Neural cell (in vitro differentiated cells): ENCODE measurements around the gene PCDHA7. TPM values are rescaled to one million over a fixed set of nuclear protein-coding genes. Genes with fewer than 3 reads are reported as not detected.

Experiments
- H2AFZ ChIP-seq: fragments of 200-600, 300-800 bp; sonication (generic), shearing (Covaris generic); 2 replicates; pipeline ENCODE4 v1.6.0; 2014; ENCODE audit warnings: low read depth, mild to moderate bottlenecking, antibody characterized with exemption, low read length, moderate library complexity
- H3F3A ChIP-seq: fragments of 200-600 bp; shearing (Covaris generic); 2 replicates; pipeline ENCODE4 v1.6.1; 2016; ENCODE audit warnings: mild to moderate bottlenecking, moderate library complexity, mixed read lengths, antibody characterized with exemption, low read length; ENCODE audit not compliant: insufficient read depth, poor library complexity, severe bottlenecking
- H3K27ac ChIP-seq: fragments of 200-600, 300-800 bp; sonication (generic), shearing (Covaris generic); 2 replicates; pipeline ENCODE4 v1.5.1; 2014; ENCODE audit warnings: mild to moderate bottlenecking, low read length, moderate library complexity
- H3K27me3 ChIP-seq: fragments of 300-800, 200-600 bp; sonication (generic), shearing (Covaris generic); 2 replicates; pipeline ENCODE4 v1.6.0; 2014; ENCODE audit warnings: mild to moderate bottlenecking, low read depth, low read length, moderate library complexity; ENCODE audit not compliant: insufficient read depth
- H3K36me3 ChIP-seq: fragments of 300-800, 200-600 bp; sonication (generic), shearing (Covaris generic); 2 replicates; pipeline ENCODE4 v1.5.1; 2014; ENCODE audit warnings: mild to moderate bottlenecking, antibody characterized with exemption, low read length, moderate library complexity; ENCODE audit not compliant: insufficient read depth
- H3K4me2 ChIP-seq: fragments of 300-800, 200-600 bp; sonication (generic), shearing (Covaris generic); 2 replicates; pipeline ENCODE4 v1.6.0; 2014; ENCODE audit warnings: mild to moderate bottlenecking, low read length
- H3K4me3 ChIP-seq: fragments of 300-800, 200-600 bp; sonication (generic), shearing (Covaris generic); 2 replicates; pipeline ENCODE4 v1.5.1; 2014; ENCODE audit warnings: mild to moderate bottlenecking, low read length, moderate library complexity
- H3K79me2 ChIP-seq: fragments of 200-600 bp; shearing (Covaris generic); replicated peaks from 2 replicates; pipeline ENCODE4 v1.6.0; 2014; ENCODE audit warnings: mild to moderate bottlenecking, low read length, moderate library complexity; ENCODE audit not compliant: insufficient read depth
- H3K9ac ChIP-seq: fragments of 300-800, 200-600 bp; sonication (generic), shearing (Covaris generic); 2 replicates; pipeline ENCODE4 v1.6.1; 2016; ENCODE audit warnings: mild to moderate bottlenecking, low read length, mixed read lengths
- H3K9me2 ChIP-seq: fragments of 200-600 bp; shearing (Covaris generic); 2 replicates; pipeline ENCODE4 v1.6.1; 2016; ENCODE audit warnings: mild to moderate bottlenecking, low read length, mixed read lengths; ENCODE audit not compliant: insufficient read depth
- H3K9me3 ChIP-seq: fragments of 200-600, 300-800 bp; sonication (generic), shearing (Covaris generic); 2 replicates; pipeline ENCODE4 v1.6.1; 2016; ENCODE audit warnings: mild to moderate bottlenecking, mixed run types, low read length, moderate library complexity, mixed read lengths
- H4K20me1 ChIP-seq: fragments of 200-600 bp; shearing (Covaris generic); 2 replicates; pipeline ENCODE4 v1.6.1; 2016; ENCODE audit warnings: mild to moderate bottlenecking, mixed run types; ENCODE audit not compliant: insufficient read depth
- EP300 ChIP-seq: fragments of 450-650 bp; conservative IDR thresholded peaks from 2 replicates; pipeline ENCODE4 v1.6.1; 2014; ENCODE audit warnings: antibody characterized with exemption, mild to moderate bottlenecking, moderate library complexity; ENCODE audit not compliant: poor library complexity, severe bottlenecking
- EZH2 ChIP-seq: fragments of 200-600, 300-800 bp; shearing (Covaris generic), sonication (generic); IDR thresholded peaks from 2 replicates; pipeline ENCODE4 v1.6.1; 2014; ENCODE audit warnings: antibody characterized with exemption, low read length, borderline replicate concordance, mild to moderate bottlenecking; ENCODE audit not compliant: insufficient read depth, poor library complexity, severe bottlenecking
- MXI1 ChIP-seq: fragments of 450-650 bp; conservative IDR thresholded peaks from 2 replicates; pipeline ENCODE4 v1.6.1; 2014; ENCODE audit warnings: antibody characterized with exemption, mild to moderate bottlenecking; ENCODE audit not compliant: poor library complexity, severe bottlenecking
- RAD21 ChIP-seq: fragments of 450-650 bp; conservative IDR thresholded peaks from 2 replicates; pipeline ENCODE4 v1.6.1; 2014; ENCODE audit warnings: antibody characterized with exemption, mild to moderate bottlenecking, moderate library complexity
- SMC3 ChIP-seq: fragments of 450-650 bp; conservative IDR thresholded peaks from 2 replicates; pipeline ENCODE4 v1.6.1; 2014; ENCODE audit warnings: antibody characterized with exemption, mild to moderate bottlenecking, moderate library complexity; ENCODE audit not compliant: poor library complexity
- TAF1 ChIP-seq: IDR thresholded peaks from 2 replicates; pipeline ENCODE4 v1.6.1; 2012; ENCODE audit warnings: low read depth
- polyA plus RNA-seq: library from polyadenylated mRNA; depleted of rRNA; stranded (reverse); fragments of >200 nt; gene quantifications from 2 replicates; pipeline ENCODE4 v1.2.3, GENCODE V29; 2014

Gene PCDHA7
- polyA plus RNA-seq, 1 donor from 2014 or later, result 2.9 TPM

GRCh38 chr5:140883927-140884697 lies 50.0 kb downstream of the PCDHA7 start:
- Histone ChIP-seq H3K4me3 (no peak overlapping the region), H3K4me2 (no peak overlapping the region), H3F3A (no peaks in the 10 kb centered on the region), H3K36me3 (peaks cover 35% of the 10 kb centered on the region), H3K9me3 (peaks cover 35% of the 10 kb centered on the region), H2AFZ (no peak overlapping the region), H3K9ac (no peak overlapping the region), H3K27ac (no peak overlapping the region), H3K27me3 (no peaks in the 10 kb centered on the region), H4K20me1 (no peaks in the 10 kb centered on the region), H3K79me2 (peaks cover 44% of the 10 kb centered on the region), H3K9me2 (no peaks in the 10 kb centered on the region)
- TF ChIP-seq SMC3 (no peak), MXI1 (no peak), TAF1 (no peak), EP300 (no peak), EZH2 (no peak), RAD21 (no peak)

Other genes starting within 250 kb of the PCDHA7 start
- gene CD14, start 201.1 kb upstream of the PCDHA7 start, polyA plus RNA-seq, result 1.5 TPM in 1 of 2 replicates, not detected in the other
- 23.5 and 37.5 TPM in 2 replicates for gene TMCO6, start 194.8 kb upstream of the PCDHA7 start, polyA plus RNA-seq
- gene NDUFA2, start 186.6 kb upstream of the PCDHA7 start, polyA plus RNA-seq, result 131 and 162 TPM in 2 replicates
- gene IK, start 186.4 kb upstream of the PCDHA7 start, polyA plus RNA-seq, result 202 and 264 TPM in 2 replicates
- 20.4 and 20.7 TPM in 2 replicates for gene WDR55, start 169.4 kb upstream of the PCDHA7 start, polyA plus RNA-seq
- 4.2 and 4.4 TPM in 2 replicates for gene DND1, start 160.7 kb upstream of the PCDHA7 start, polyA plus RNA-seq
- 76.3 and 80.2 TPM in 2 replicates for gene HARS1, start 142.9 kb upstream of the PCDHA7 start, polyA plus RNA-seq
- 93.9 and 102 TPM in 2 replicates for gene HARS2, start 142.8 kb upstream of the PCDHA7 start, polyA plus RNA-seq
- 148 and 170 TPM in 2 replicates for gene ZMAT2, start 133.8 kb upstream of the PCDHA7 start, polyA plus RNA-seq
- 0.28 TPM in 1 of 2 replicates, not detected in the other for gene PCDHA1, start 48.1 kb upstream of the PCDHA7 start, polyA plus RNA-seq
- gene PCDHA2, start 39.4 kb upstream of the PCDHA7 start, polyA plus RNA-seq, result 8.7 and 9.9 TPM in 2 replicates
- gene PCDHA3, start 33.2 kb upstream of the PCDHA7 start, polyA plus RNA-seq, result 1.7 and 3.0 TPM in 2 replicates
- gene PCDHA4, start 27.2 kb upstream of the PCDHA7 start, polyA plus RNA-seq, result 43.6 and 47.6 TPM in 2 replicates
- 1.4 and 2.2 TPM in 2 replicates for gene PCDHA5, start 12.7 kb upstream of the PCDHA7 start, polyA plus RNA-seq
- gene PCDHA6, start 6.3 kb upstream of the PCDHA7 start, polyA plus RNA-seq, result 2.5 and 3.6 TPM in 2 replicates
- 0.66 and 1.4 TPM in 2 replicates for gene PCDHA8, start 6.9 kb downstream of the PCDHA7 start, polyA plus RNA-seq
- 0.56 and 0.88 TPM in 2 replicates for gene PCDHA9, start 14.1 kb downstream of the PCDHA7 start, polyA plus RNA-seq
- 5.5 and 6.7 TPM in 2 replicates for gene PCDHA10, start 21.6 kb downstream of the PCDHA7 start, polyA plus RNA-seq
- gene PCDHA11, start 34.7 kb downstream of the PCDHA7 start, polyA plus RNA-seq, result 5.3 and 7.3 TPM in 2 replicates
- 12.8 and 13.9 TPM in 2 replicates for gene PCDHA12, start 41.0 kb downstream of the PCDHA7 start, polyA plus RNA-seq
- gene PCDHA13, start 47.9 kb downstream of the PCDHA7 start, polyA plus RNA-seq, result 0.89 and 1.2 TPM in 2 replicates
- gene PCDHAC1, start 92.0 kb downstream of the PCDHA7 start, polyA plus RNA-seq, result 2.4 and 3.3 TPM in 2 replicates
- 7.6 and 9.3 TPM in 2 replicates for gene PCDHAC2, start 132.2 kb downstream of the PCDHA7 start, polyA plus RNA-seq
- 0.10 TPM in 1 of 2 replicates, not detected in the other for gene PCDHB1, start 217.1 kb downstream of the PCDHA7 start, polyA plus RNA-seq